Endodermal cell (in vitro differentiated cells): ENCODE results near the gene P2RX5. TPM values are rescaled to one million over a fixed set of nuclear protein-coding genes. Genes with fewer than 3 reads are reported as not detected.
A peak's percentile ranks its signal among the peaks of the same experiment; 100 is the strongest.

Experiments used
- DNase-seq: peaks from one replicate; pipeline ENCODE4 v3.0.0-alpha.2; 2017
- H3K27ac ChIP-seq: 2 replicates; pipeline ENCODE4 v1.5.1; 2013; ENCODE audit warnings: mild to moderate bottlenecking, low read depth, low read length, moderate library complexity
- H3K27me3 ChIP-seq: 2 replicates; pipeline ENCODE4 v1.6.1; 2013; ENCODE audit warnings: mild to moderate bottlenecking, low read length, moderate library complexity; ENCODE audit not compliant: insufficient read depth, control insufficient read depth, poor library complexity, severe bottlenecking
- H3K36me3 ChIP-seq: 2 replicates; pipeline ENCODE4 v1.7.0; 2013; ENCODE audit warnings: mild to moderate bottlenecking, low read length, moderate library complexity; ENCODE audit not compliant: control insufficient read depth, insufficient read depth
- H3K4me1 ChIP-seq: one replicate; pipeline ENCODE4 v1.7.0; 2013; ENCODE audit warnings: low read length; ENCODE audit not compliant: control insufficient read depth, insufficient read depth
- H3K4me3 ChIP-seq: 2 replicates; pipeline ENCODE4 v1.5.1; 2013; ENCODE audit warnings: mild to moderate bottlenecking, low read length, moderate library complexity
- H3K9ac ChIP-seq: 2 replicates; pipeline ENCODE4 v1.6.1; 2013; ENCODE audit warnings: mild to moderate bottlenecking, low read length, moderate library complexity; ENCODE audit not compliant: poor library complexity, severe bottlenecking; ENCODE audit errors: extremely low read depth
- H3K9me3 ChIP-seq: 2 replicates; pipeline ENCODE4 v1.6.1; 2013; ENCODE audit warnings: mild to moderate bottlenecking, low read length, moderate library complexity; ENCODE audit not compliant: control insufficient read depth
- H3K27ac Mint-ChIP-seq: 2 replicates; pipeline ENCODE4 v1.8.0; 2020; ENCODE audit warnings: mixed read lengths
- H3K27me3 Mint-ChIP-seq: 2 replicates; pipeline ENCODE4 v1.8.0; 2021; ENCODE audit warnings: mild to moderate bottlenecking, mixed read lengths; ENCODE audit not compliant: insufficient read depth
- H3K36me3 Mint-ChIP-seq: 2 replicates; pipeline ENCODE4 v1.8.0; 2020; ENCODE audit warnings: low read depth, mixed read lengths
- H3K4me1 Mint-ChIP-seq: 2 replicates; pipeline ENCODE4 v1.8.0; 2020; ENCODE audit warnings: mixed read lengths
- H3K4me3 Mint-ChIP-seq: 2 replicates; pipeline ENCODE4 v1.8.0; 2020; ENCODE audit warnings: mild to moderate bottlenecking, moderate library complexity, mixed read lengths
- H3K9me3 Mint-ChIP-seq: 2 replicates; pipeline ENCODE4 v1.8.0; 2020; ENCODE audit warnings: mild to moderate bottlenecking, mixed read lengths
- WGBS, 2 experiments: methylation state at CpG; one replicate each; pipeline versions ENCODE4 v1.1.5 to v1.1.7; 2013; ENCODE audit warnings: missing lambda C conversion rate in 2 of 2, mixed read lengths in 1 of 2; ENCODE audit not compliant: insufficient coverage in 1 of 2, insufficient read length in 1 of 2; 5-methylcytosine and 5-hydroxymethylcytosine counted together
- total RNA-seq, 2 donors: library from RNA; stranded (reverse); fragmentation: NEBNext Ultra II Directional in 1 of 2; extraction: Animal tissue kit (Norgen Biotek cat#: 25700) in 1 of 2; gene quantifications; 2 replicates in 1 of 2; 3 replicates in 1 of 2; pipeline ENCODE4 v1.2.1, GENCODE V29; 2021
- TF ChIP-seq, protein P1 (sequence below): fragments of 200-600 bp; sonication (generic); conservative IDR thresholded peaks from 2 replicates; pipeline ENCODE4 v1.5.0; 2021; ENCODE audit warnings: antibody characterized with exemption, mild to moderate bottlenecking

Gene P2RX5
- total RNA-seq, 2 donors from 2014 or later = 0.46 to 0.57 TPM

DNA sequence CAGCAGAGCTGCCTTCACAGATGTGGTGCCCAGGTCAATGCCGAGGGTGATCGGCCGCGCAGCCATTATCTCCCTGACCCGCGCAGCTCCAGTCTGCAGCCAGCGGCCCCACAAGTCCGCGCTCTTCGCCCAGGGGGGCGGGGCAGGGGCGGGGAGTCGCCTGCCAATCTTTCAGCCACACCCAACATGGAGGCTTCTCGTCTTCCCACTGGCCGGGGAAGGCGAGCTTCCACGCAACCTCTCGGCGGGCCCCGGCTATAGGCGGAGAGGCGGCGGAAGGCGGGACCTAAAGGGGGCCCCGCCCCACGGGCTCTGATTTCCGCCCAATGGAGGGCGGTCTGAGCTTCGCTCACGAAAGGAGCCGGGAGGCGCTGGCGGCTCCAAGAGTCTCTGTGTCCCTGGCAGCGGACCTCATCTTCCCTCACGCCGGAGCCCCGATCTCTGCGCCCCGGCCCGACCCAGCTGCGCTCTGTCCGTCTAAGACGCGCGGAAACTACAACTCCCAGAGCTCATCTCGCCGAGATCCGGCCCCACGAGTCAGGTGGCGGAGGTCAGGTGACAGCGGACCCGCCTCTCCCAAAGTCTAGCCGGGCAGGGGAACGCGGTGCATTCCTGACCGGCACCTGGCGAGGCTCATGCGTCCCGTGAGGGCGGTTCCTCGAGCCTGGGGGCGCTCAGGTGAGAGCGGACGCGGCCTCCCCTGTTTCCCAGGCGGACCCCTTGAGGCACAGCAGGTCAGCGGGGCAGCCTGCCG is 59.6 kb downstream of the P2RX5 start, which contains the start of the genes CTNS and SHPK:
TSS of gene CTNS (plus strand) at position 607 of the 754 bp plus-strand sequence. CDS start 3,447 bp downstream, outside the sequence.
TSS of gene SHPK (minus strand) at position 97 of the 754 bp plus-strand sequence. CDS start at position 66, 31 bp downstream.
- Histone ChIP-seq H3K9ac (peak within 1 kb of the TSS; percentile 77), H3K4me1 (peaks cover 9% of the 10 kb centered on the region), H3K27me3 (no peaks in the 10 kb centered on the region), H3K9me3 (no peaks in the 10 kb centered on the region), H3K4me3 (peak within 1 kb of the TSS; percentile 93), H3K27ac (peak within 1 kb of the TSS; percentile 40), H3K36me3 (peaks cover 27% of the 10 kb centered on the region)
- DNase-seq = peak; percentile 100
- Mint-ChIP-seq H3K4me1 (peaks cover 26% of the 10 kb centered on the region), H3K36me3 (peaks cover 29% of the 10 kb centered on the region), H3K4me3 (peak within 1 kb of the TSS; percentile 92), H3K27me3 (no peaks in the 10 kb centered on the region), H3K9me3 (no peaks in the 10 kb centered on the region), H3K27ac (peak within 1 kb of the TSS; percentile 99)
- WGBS, 2 experiments = 0 to 1% methylated on average over 49 to 68 of the region's 68 CpGs
- TF ChIP-seq, protein P1, sequence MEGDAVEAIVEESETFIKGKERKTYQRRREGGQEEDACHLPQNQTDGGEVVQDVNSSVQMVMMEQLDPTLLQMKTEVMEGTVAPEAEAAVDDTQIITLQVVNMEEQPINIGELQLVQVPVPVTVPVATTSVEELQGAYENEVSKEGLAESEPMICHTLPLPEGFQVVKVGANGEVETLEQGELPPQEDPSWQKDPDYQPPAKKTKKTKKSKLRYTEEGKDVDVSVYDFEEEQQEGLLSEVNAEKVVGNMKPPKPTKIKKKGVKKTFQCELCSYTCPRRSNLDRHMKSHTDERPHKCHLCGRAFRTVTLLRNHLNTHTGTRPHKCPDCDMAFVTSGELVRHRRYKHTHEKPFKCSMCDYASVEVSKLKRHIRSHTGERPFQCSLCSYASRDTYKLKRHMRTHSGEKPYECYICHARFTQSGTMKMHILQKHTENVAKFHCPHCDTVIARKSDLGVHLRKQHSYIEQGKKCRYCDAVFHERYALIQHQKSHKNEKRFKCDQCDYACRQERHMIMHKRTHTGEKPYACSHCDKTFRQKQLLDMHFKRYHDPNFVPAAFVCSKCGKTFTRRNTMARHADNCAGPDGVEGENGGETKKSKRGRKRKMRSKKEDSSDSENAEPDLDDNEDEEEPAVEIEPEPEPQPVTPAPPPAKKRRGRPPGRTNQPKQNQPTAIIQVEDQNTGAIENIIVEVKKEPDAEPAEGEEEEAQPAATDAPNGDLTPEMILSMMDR = no peak

GRCh38 chr17:3635474-3636153 is 60.3 kb downstream of the P2RX5 start:
- no peaks in the 10 kb centered on the region for H3K9me3 ChIP-seq
- H3K27me3 ChIP-seq = no peaks in the 10 kb centered on the region
- 2 to 24% methylated on average over 23 to 38 of the region's 38 CpGs for WGBS, 2 experiments
- Mint-ChIP-seq H3K4me3 (peak overlapping the region; percentile 92), H3K27me3 (no peaks in the 10 kb centered on the region), H3K27ac (peak overlapping the region; percentile 78), H3K9me3 (no peaks in the 10 kb centered on the region), H3K36me3 (peaks cover 34% of the 10 kb centered on the region), H3K4me1 (peaks cover 26% of the 10 kb centered on the region)
- no peak for DNase-seq
- TF ChIP-seq, protein P1 = no peak
- H3K4me1 ChIP-seq = peaks cover 9% of the 10 kb centered on the region
- no peak overlapping the region for H3K27ac ChIP-seq
- H3K9ac ChIP-seq = peak overlapping the region; percentile 77
- peaks cover 22% of the 10 kb centered on the region for H3K36me3 ChIP-seq
- peak overlapping the region; percentile 93 for H3K4me3 ChIP-seq

GRCh38 chr17:3632287-3632686 is 63.7 kb downstream of the P2RX5 start:
- no peak for DNase-seq
- Mint-ChIP-seq H3K4me3 (peak overlapping the region; percentile 5), H3K36me3 (peaks cover 43% of the 10 kb centered on the region), H3K9me3 (no peaks in the 10 kb centered on the region), H3K27me3 (no peaks in the 10 kb centered on the region), H3K4me1 (peaks cover 16% of the 10 kb centered on the region), H3K27ac (peak overlapping the region; percentile 39)
- TF ChIP-seq, protein P1 = no peak
- Histone ChIP-seq H3K27me3 (no peaks in the 10 kb centered on the region), H3K9me3 (no peaks in the 10 kb centered on the region), H3K36me3 (peaks cover 36% of the 10 kb centered on the region), H3K4me3 (no peak overlapping the region), H3K27ac (no peak overlapping the region), H3K4me1 (no peaks in the 10 kb centered on the region), H3K9ac (no peak overlapping the region)
- WGBS, 2 experiments = 95 to 98% methylated on average over 6 to 7 of the region's 7 CpGs
